CD4-positive, alpha-beta memory T cell (primary cell): ENCODE measurements around the gene SPTBN4. TPM values are rescaled to one million over a fixed set of nuclear protein-coding genes. Genes with fewer than 3 reads are reported as not detected.
A peak's percentile ranks its signal among the peaks of the same experiment; 100 is the strongest.

Source experiments
- CTCF ChIA-PET: fragments of 350-600 bp; sonication (Branson Sonifier 250); formaldehyde crosslinking; loops from one replicate; lab custom pipeline; 2021; ENCODE audit warnings: inconsistent platforms; ENCODE audit not compliant: partially characterized antibody; lab: Charles Lee
- POLR2A ChIA-PET: fragments of 350-600 bp; sonication (Branson Sonifier 250); formaldehyde crosslinking; loops from one replicate; lab custom pipeline; 2021; ENCODE audit not compliant: partially characterized antibody; lab: Charles Lee
- DNase-seq, 5 donors: peaks; one replicate each; pipeline versions ENCODE4 v3.0.0 to v3.0.0-alpha.2; 2020 to 2022; ENCODE audit warnings: mixed read lengths in 1 of 5
- H3K27ac ChIP-seq: one replicate; pipeline ENCODE4 v1.7.0; 2013; ENCODE audit warnings: low read depth, low read length
- H3K27me3 ChIP-seq: 2 replicates; pipeline ENCODE4 v1.7.0; 2013; ENCODE audit warnings: mild to moderate bottlenecking, low read length, moderate library complexity; ENCODE audit not compliant: insufficient read depth
- H3K36me3 ChIP-seq: 2 replicates; pipeline ENCODE4 v1.7.0; 2013; ENCODE audit warnings: mild to moderate bottlenecking, low read length, moderate library complexity; ENCODE audit not compliant: insufficient read depth
- H3K4me1 ChIP-seq: 2 replicates; pipeline ENCODE4 v1.7.0; 2013; ENCODE audit warnings: mild to moderate bottlenecking, low read length, moderate library complexity; ENCODE audit not compliant: insufficient read depth
- H3K4me3 ChIP-seq, 2 donors: one replicate each; pipeline ENCODE4 v1.7.0; 2013; ENCODE audit warnings: low read length in 2 of 2, mild to moderate bottlenecking in 1 of 2
- H3K9me3 ChIP-seq, 2 donors: one replicate each; pipeline ENCODE4 v1.7.0; 2013; ENCODE audit warnings: low read length in 2 of 2, control low read depth in 1 of 2; ENCODE audit not compliant: control insufficient read depth in 1 of 2
- H3K27ac Mint-ChIP-seq, 7 donors: one replicate each; pipeline ENCODE4 v1.8.0; 2020 to 2021; ENCODE audit warnings: mixed read lengths in 7 of 7, mild to moderate bottlenecking in 6 of 7, inconsistent platforms in 3 of 7, moderate library complexity in 3 of 7
- H3K27me3 Mint-ChIP-seq, 2 donors: one replicate each; pipeline ENCODE4 v1.8.0; 2020 to 2021; ENCODE audit warnings: mixed read lengths in 2 of 2
- H3K36me3 Mint-ChIP-seq, 2 donors: one replicate each; pipeline ENCODE4 v1.8.0; 2020 to 2021; ENCODE audit warnings: mixed read lengths in 2 of 2, inconsistent platforms in 1 of 2, mild to moderate bottlenecking in 1 of 2
- H3K4me1 Mint-ChIP-seq, 4 donors: one replicate each; pipeline ENCODE4 v1.8.0; 2020 to 2021; ENCODE audit warnings: mixed read lengths in 4 of 4, mild to moderate bottlenecking in 1 of 4
- H3K4me3 Mint-ChIP-seq, 8 donors: one replicate each; pipeline ENCODE4 v1.8.0; 2020 to 2021; ENCODE audit warnings: mixed read lengths in 8 of 8, mild to moderate bottlenecking in 7 of 8, moderate library complexity in 6 of 8, inconsistent platforms in 3 of 8
- H3K9me3 Mint-ChIP-seq, 8 donors: one replicate each; pipeline ENCODE4 v1.8.0; 2020 to 2021; ENCODE audit warnings: mixed read lengths in 8 of 8, mild to moderate bottlenecking in 5 of 8, inconsistent platforms in 3 of 8, moderate library complexity in 1 of 8
- intact Hi-C: fragments of 100-400 bp; cut with micrococcal nuclease; formaldehyde crosslinking; loops from one replicate; pipeline ENCODE4 v1.15.1; 2023
- polyA plus RNA-seq, 2 donors: library from polyadenylated mRNA; unstranded; fragments of 300-500 nt; fragmentation: Illumina TruSeq; gene quantifications; one replicate each; pipeline ENCODE4 v1.2.3, GENCODE V29; 2021
- total RNA-seq, 2 experiments: library from RNA; stranded (reverse); gene quantifications; one replicate each; pipeline ENCODE4 v1.2.3, GENCODE V29; 2021

Gene SPTBN4
- total and polyA plus RNA-seq, 4 experiments from 2014 or later, result 0.02 to 0.30 (median 0.17) TPM; not detected in 1

- intact Hi-C loops, result no loop called here
- Mint-ChIP-seq H3K9me3 (no peaks in the 10 kb centered on the region), H3K27me3 (peaks cover 13 to 14% of the 10 kb centered on the region in 2 donors), H3K36me3 (no peaks in the 10 kb centered on the region), H3K4me1 (peaks cover 8 to 21% (median 16%) of the 10 kb centered on the region in 4 donors), H3K27ac (no peak overlapping the region), H3K4me3 (peak overlapping the region in 6 of 8 donors; percentile 29 to 59 (median 40))
- no peaks in the 10 kb centered on the region for H3K27me3 ChIP-seq
- no peak for DNase-seq
- H3K36me3 ChIP-seq, result no peaks in the 10 kb centered on the region
- CTCF ChIA-PET, result interaction anchor here (1.5 kb wide), 1 partner anchor 11 kb away, joined by 3 read pairs; no protein-coding TSS in a partner anchor
- peaks cover 14% of the 10 kb centered on the region for H3K4me1 ChIP-seq
- H3K27ac ChIP-seq, result no peak overlapping the region
- H3K4me3 ChIP-seq, result no peak overlapping the region
- H3K9me3 ChIP-seq, result no peaks in the 10 kb centered on the region
- POLR2A ChIA-PET, result no interaction called here
These were observed 100.4 kb downstream of the SPTBN4 start for GRCh38 chr19:40567040-40567749.

GRCh38 chr19:40567750-40568494, 101.1 kb downstream of the SPTBN4 start:
- H3K9me3 ChIP-seq, result no peaks in the 10 kb centered on the region
- no peak overlapping the region for H3K4me3 ChIP-seq
- ChIA-PET POLR2A (interaction anchor here (1.0 kb wide), 1 partner anchor 36 kb away, joined by 3 read pairs; no protein-coding TSS in a partner anchor), CTCF (interaction anchor here (1.5 kb wide), 1 partner anchor 12 kb away, joined by 3 read pairs; no protein-coding TSS in a partner anchor)
- Mint-ChIP-seq H3K4me3 (peak overlapping the region in 3 of 8 donors; percentile 15 to 46 (median 34)), H3K4me1 (peaks cover 8 to 21% (median 16%) of the 10 kb centered on the region in 4 donors), H3K27me3 (peaks cover 13 to 14% of the 10 kb centered on the region in 2 donors), H3K27ac (no peak overlapping the region), H3K9me3 (no peaks in the 10 kb centered on the region), H3K36me3 (no peaks in the 10 kb centered on the region)
- no peaks in the 10 kb centered on the region for H3K36me3 ChIP-seq
- no peak overlapping the region for H3K27ac ChIP-seq
- H3K4me1 ChIP-seq, result peaks cover 14% of the 10 kb centered on the region
- no peak for DNase-seq
- H3K27me3 ChIP-seq, result no peaks in the 10 kb centered on the region
- intact Hi-C loops, result no loop called here

- intact Hi-C loops, result loop anchor here (1.0 to 2.0 kb wide), 2 partner anchors 41 to 44 kb away; no protein-coding TSS in a partner anchor
- POLR2A ChIA-PET, result interaction anchor here (0.6 to 3.3 kb wide), 9 partner anchors 9 to 1158 kb away, joined by 3 to 71 read pairs (median 4); partner anchors contain the start of genes C19orf47, LTBP4, PLD3 and PLEKHG2
- H3K4me3 ChIP-seq, result peak overlapping the region; percentile 17 to 61
These were observed 103.7 kb downstream of the SPTBN4 start for GRCh38 chr19:40570313-40571004.

GRCh38 chr19:40571005-40571318, 104.2 kb downstream of the SPTBN4 start:
- Mint-ChIP-seq H3K27me3 (peaks cover 5 to 7% of the 10 kb centered on the region in 2 donors), H3K27ac (peak overlapping the region; percentile 30 to 94 (median 90)), H3K9me3 (no peaks in the 10 kb centered on the region), H3K4me3 (peak overlapping the region; percentile 39 to 83 (median 71)), H3K36me3 (no peaks in the 10 kb centered on the region), H3K4me1 (peaks cover 9 to 31% (median 18%) of the 10 kb centered on the region in 4 donors)
- Histone ChIP-seq H3K9me3 (no peaks in the 10 kb centered on the region), H3K36me3 (no peaks in the 10 kb centered on the region), H3K4me1 (peaks cover 18% of the 10 kb centered on the region), H3K27me3 (no peaks in the 10 kb centered on the region), H3K27ac (no peak overlapping the region), H3K4me3 (peak overlapping the region in 1 of 2 donors; percentile 13)
- POLR2A ChIA-PET, result interaction anchor here (0.9 to 3.3 kb wide), 7 partner anchors 24 to 223 kb away, joined by 3 to 71 read pairs (median 4); partner anchors contain the start of genes C19orf47, LTBP4 and PLD3
- DNase-seq, result no peak
- CTCF ChIA-PET, result interaction anchor here (0.9 to 3.4 kb wide), 10 partner anchors 14 to 1313 kb away, joined by 3 to 17 read pairs (median 4); partner anchors contain the start of gene BLVRB
- intact Hi-C loops, result loop anchor here (2.0 kb wide), 1 partner anchor 44 kb away; no protein-coding TSS in a partner anchor

More at GRCh38 chr19:40570313-40571004, 103.7 kb downstream of the SPTBN4 start:
- H3K27me3 ChIP-seq, result no peaks in the 10 kb centered on the region
- no peaks in the 10 kb centered on the region for H3K9me3 ChIP-seq
- H3K9me3 Mint-ChIP-seq, result no peaks in the 10 kb centered on the region
- no peak overlapping the region for H3K27ac ChIP-seq
- DNase-seq, result peak; percentile 95 to 98 (median 98)
- peaks cover 5 to 7% of the 10 kb centered on the region in 2 donors for H3K27me3 Mint-ChIP-seq
- no peaks in the 10 kb centered on the region for H3K36me3 Mint-ChIP-seq
- CTCF ChIA-PET, result interaction anchor here (0.6 to 3.4 kb wide), 11 partner anchors 13 to 1313 kb away, joined by 3 to 17 read pairs (median 5); partner anchors contain the start of gene BLVRB
- H3K4me1 Mint-ChIP-seq, result peaks cover 8 to 26% (median 16%) of the 10 kb centered on the region in 4 donors
- peak overlapping the region; percentile 30 to 94 (median 91) for H3K27ac Mint-ChIP-seq
- H3K4me1 ChIP-seq, result peaks cover 14% of the 10 kb centered on the region
- H3K36me3 ChIP-seq, result no peaks in the 10 kb centered on the region
- peak overlapping the region; percentile 65 to 88 (median 82) for H3K4me3 Mint-ChIP-seq

GRCh38 chr19:40571831-40572495, 105.2 kb downstream of the SPTBN4 start:
- Mint-ChIP-seq H3K4me3 (no peak overlapping the region), H3K36me3 (peaks cover 0 to 2% of the 10 kb centered on the region in 2 donors), H3K4me1 (peaks cover 10 to 33% (median 20%) of the 10 kb centered on the region in 4 donors), H3K27me3 (peaks cover 3 to 5% of the 10 kb centered on the region in 2 donors), H3K27ac (peak overlapping the region in 5 of 7 donors; percentile 15 to 90 (median 55)), H3K9me3 (no peaks in the 10 kb centered on the region)
- Histone ChIP-seq H3K4me3 (no peak overlapping the region), H3K4me1 (peaks cover 21% of the 10 kb centered on the region), H3K27me3 (no peaks in the 10 kb centered on the region), H3K36me3 (no peaks in the 10 kb centered on the region), H3K9me3 (no peaks in the 10 kb centered on the region), H3K27ac (no peak overlapping the region)
- CTCF ChIA-PET, result interaction anchor here (3.4 kb wide), 1 partner anchor 31 kb away, joined by 17 read pairs; no protein-coding TSS in a partner anchor
- POLR2A ChIA-PET, result interaction anchor here (1.3 to 3.3 kb wide), 3 partner anchors 30 to 169 kb away, joined by 4 to 71 read pairs (median 15); partner anchors contain the start of gene LTBP4
- no peak for DNase-seq
- intact Hi-C loops, result loop anchor here (2.0 kb wide), 1 partner anchor 43 kb away; no protein-coding TSS in a partner anchor

GRCh38 chr19:40575326-40575725, 108.5 kb downstream of the SPTBN4 start:
- ChIA-PET POLR2A (interaction anchor here (0.6 to 1.4 kb wide), 6 partner anchors 18 to 973 kb away, joined by 3 to 5 read pairs (median 4); partner anchors contain the start of gene BLVRB), CTCF (interaction anchor here (0.7 to 2.3 kb wide), 2 partner anchors 27 to 59 kb away, joined by 3 to 9 read pairs; no protein-coding TSS in a partner anchor)
- Histone ChIP-seq H3K27ac (peak overlapping the region; percentile 72), H3K9me3 (no peaks in the 10 kb centered on the region), H3K4me3 (no peak overlapping the region), H3K4me1 (peaks cover 29% of the 10 kb centered on the region), H3K36me3 (peaks cover 13% of the 10 kb centered on the region), H3K27me3 (no peaks in the 10 kb centered on the region)
- Mint-ChIP-seq H3K4me3 (peak overlapping the region; percentile 49 to 75 (median 60)), H3K36me3 (peaks cover 11 to 15% of the 10 kb centered on the region in 2 donors), H3K27me3 (no peaks in the 10 kb centered on the region), H3K4me1 (peaks cover 17 to 39% (median 27%) of the 10 kb centered on the region in 4 donors), H3K27ac (peak overlapping the region; percentile 15 to 82 (median 66)), H3K9me3 (peaks cover 0 to 2% (median 0%) of the 10 kb centered on the region in 8 donors)
- intact Hi-C loops, result no loop called here
- no peak for DNase-seq
